NCI-H1694 treated with DMSO at 0.1 percent for 48 hours (cell line): ENCODE results near the gene ZIC1.

Experiments
- DNase-seq: peaks from one replicate; lab custom pipeline; 2025; lab: John Stamatoyannopoulos, UW

Gene ZIC1

DNA sequence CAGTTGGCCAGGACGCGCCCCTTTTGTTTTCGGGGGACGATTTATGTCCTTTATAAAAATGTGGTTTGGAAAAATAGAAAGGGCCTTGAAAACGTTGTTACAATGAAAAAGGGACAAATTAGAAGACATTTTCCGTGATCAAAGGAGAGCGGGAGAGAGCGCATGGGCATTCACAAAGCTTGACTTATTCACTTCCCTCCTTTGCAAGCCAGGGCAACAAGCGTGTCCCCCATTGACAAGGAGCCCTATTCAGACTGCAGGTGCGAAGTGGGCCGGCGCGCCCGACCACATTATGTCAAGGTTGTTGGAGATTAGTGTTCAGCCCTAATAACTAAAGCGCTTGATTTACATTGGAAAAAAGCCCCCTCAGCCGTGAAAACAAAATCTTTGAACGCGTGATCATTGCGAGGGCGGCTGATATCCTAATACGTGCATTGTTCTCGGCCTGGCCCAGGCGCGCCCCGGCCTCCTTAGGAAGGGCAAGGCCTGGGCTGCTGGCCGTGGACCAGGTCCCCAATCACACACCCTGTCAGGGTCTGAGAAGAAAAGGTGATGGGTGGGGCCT lies 28.7 kb upstream of the ZIC1 start:
- DNase-seq = no peak

- no peak for DNase-seq
These were observed 28.2 kb upstream of the ZIC1 start for GRCh38 chr3:147380977-147381376.

DNA sequence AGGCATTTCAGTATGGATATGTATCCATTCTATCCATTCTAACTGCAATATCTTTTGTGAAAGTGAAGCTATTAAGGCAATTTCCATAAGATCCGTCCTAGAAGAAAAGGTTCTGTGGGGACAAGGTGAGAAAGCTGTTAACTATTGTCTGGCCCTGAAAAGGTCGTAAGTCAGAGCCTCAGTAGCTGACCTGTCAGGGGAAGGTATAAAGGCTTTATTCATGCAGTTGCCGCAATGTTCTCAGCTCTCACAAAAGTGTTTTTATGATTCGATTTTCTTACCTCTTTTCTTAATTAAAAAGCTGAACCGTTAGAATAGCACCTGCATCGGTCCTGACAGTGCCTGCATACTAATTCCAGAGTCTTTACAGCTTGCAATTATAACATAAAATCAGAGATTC lies 27.6 kb upstream of the ZIC1 start:
- DNase-seq = no peak

DNA sequence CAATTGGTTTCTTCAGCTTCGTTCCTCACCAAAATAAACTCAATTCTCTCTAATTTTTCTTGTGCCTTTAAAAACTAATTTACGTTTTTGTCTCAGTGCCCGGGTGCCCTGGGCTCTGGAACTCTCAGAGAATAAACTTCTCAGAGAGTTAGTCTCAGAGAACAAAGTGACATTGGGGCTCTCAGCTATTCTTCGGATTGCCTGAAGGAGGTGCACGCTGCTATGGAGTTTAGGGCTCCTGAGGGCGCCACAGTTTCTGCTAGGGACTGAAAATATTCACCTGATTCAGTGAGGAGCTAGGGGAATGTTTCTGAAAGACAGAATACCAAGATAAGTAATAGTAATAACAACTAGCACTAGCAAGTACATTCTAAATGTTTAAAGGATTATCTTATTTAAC lies 25.5 kb upstream of the ZIC1 start:
- no peak for DNase-seq

GRCh38 chr3:147384210-147385058 lies 24.7 kb upstream of the ZIC1 start:
- DNase-seq = no peak

- DNase-seq = no peak
These were observed 23.8 kb upstream of the ZIC1 start for GRCh38 chr3:147385059-147386012.

DNA sequence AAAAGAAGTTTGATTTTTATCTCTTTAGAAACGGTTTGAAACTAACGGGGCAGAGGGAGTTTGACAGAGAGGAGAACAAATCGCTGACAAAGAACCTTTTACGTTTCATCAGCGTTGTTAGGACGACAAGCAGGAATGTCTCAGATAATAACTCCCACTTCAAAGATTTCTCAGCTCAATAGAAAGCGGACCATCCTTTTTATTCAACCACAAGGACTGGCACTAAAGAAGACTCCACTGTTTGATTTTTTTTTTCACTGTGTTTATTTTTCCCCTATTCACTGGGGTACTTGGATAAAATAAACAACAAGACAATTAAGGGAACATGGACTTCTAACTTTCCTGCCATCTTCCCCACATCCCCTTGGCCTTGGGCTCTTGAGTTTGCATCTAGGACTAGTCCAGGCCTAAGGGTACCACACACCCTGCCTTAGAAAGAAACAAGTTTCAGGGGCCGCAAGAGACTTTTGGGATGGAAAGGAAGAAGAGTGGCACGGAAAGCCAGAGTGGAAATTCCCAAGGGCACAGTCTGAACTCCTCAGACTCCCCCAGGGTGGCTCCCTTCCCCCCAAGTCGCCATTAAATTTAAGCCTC lies 21.8 kb upstream of the ZIC1 start:
- DNase-seq = no peak

DNA sequence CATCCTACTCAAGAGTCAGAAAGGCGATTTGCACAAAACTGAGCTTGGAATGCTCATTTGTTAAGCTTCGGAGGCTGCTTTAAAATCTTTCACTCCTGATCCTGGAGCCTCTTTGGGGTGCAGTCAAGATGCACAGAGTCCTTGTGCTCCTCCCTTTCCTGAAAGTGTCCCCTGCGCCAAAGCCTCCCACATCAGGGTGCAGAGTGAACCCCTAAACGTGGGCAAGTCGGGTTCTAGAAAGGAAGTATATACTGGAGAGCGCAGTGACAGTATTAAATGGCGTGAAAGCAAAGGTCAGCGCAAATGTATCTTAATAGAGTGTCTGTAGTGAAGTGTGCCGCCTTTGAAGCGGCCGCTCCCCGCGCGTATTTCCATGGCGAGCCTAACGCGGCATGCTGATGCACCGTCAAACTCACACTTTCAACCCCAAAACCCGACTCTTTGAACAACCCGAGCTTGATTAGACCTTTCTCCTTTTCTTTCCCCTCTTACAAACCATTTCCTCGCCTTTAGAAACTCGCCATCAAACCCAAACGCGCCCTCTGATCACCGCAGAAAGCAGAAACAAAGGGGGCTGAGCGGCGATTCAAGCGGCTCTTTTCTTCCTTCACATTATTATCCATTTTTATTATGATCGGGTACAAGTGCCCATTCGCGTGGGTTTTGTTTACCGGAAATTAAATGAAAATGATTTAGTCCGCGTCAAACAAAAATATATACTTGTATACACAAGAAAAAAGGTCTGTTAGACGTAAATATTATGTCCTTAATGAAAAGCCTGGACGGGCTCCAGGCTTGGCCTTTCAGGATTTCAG lies 21.1 kb upstream of the ZIC1 start:
- no peak for DNase-seq

GRCh38 chr3:147388700-147389580 lies 20.2 kb upstream of the ZIC1 start:
- no peak for DNase-seq

DNA sequence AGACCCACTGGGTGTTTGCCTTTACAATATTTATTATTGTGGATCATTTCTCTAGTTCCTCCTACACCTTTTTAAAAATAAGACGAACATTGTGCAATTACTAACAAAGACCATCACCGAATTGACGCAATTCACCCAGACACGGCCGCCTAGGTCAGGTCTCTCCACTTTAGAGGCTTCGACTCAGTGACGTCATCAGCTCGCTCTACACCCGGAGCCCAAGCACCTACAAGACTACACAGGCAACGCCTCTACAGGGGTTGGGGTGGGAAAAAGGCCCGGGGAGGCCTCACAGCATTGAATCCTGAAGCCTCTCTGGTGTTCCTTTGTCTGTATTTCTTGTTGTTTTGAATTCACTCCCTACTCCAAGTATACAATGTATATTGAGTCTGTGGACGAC lies 19.4 kb upstream of the ZIC1 start:
- no peak for DNase-seq

- no peak for DNase-seq
These were observed 18.3 kb upstream of the ZIC1 start for GRCh38 chr3:147390589-147391569.

- no peak for DNase-seq
These were observed 17.2 kb upstream of the ZIC1 start for GRCh38 chr3:147391781-147392624.

GRCh38 chr3:147392625-147392946 lies 16.6 kb upstream of the ZIC1 start:
- no peak for DNase-seq

DNA sequence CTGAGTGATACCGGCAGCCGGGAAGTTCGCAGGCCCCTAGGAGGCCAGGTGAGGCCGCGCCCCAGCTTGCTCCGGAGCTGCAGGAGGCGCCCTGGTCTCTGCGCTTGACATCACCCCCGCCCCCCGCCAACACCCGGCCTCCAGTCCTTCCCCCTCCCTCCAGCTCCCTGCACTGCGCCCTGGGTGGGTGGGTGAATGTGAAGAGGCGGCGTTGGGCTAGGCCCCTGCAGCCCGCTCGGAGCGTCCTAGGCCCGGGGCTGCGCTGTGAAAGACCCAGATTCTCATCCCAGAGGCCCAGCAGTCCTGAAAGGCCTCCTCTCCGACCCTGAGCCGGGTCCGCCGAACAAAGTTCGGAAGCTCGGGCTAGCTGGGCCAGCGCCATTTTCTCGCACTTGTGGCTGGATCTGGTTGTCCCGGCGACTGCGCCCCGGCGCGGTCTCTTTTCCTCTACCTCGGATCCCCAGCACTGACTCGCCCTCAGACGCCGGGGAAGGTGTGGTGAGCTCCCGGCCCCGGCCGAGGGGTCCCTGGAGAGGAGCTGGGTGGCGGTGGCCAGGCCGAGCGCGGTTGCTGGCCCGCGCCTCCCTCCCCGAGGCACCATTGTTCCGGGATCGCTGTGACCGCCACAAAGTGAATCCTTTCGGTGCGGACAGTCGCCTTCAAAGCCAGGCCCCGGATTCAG lies 15.8 kb upstream of the ZIC1 start:
- no peak for DNase-seq

GRCh38 chr3:147393943-147394883 lies 15.0 kb upstream of the ZIC1 start:
- no peak for DNase-seq

DNA sequence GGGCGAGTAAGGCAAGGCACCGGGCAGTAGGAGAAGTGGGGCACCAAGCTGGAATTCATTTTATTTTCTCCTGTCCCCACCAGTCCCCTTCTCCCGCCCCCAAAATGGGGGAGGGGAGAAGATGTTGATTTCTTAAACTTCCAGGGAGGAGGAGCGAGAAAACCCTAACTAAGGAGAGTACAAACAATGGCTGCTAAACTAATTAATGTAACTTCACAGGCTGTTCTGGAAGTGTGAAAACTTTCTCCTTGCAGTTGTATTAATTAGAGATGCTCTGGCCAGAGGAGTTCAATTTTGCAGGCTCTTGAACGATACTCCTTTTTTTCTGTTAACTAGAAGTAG lies 14.3 kb upstream of the ZIC1 start:
- no peak for DNase-seq
